HepG2 (cell line): ENCODE measurements around the gene SEL1L2. TPM values are rescaled to one million over a fixed set of nuclear protein-coding genes. Genes with fewer than 3 reads are reported as not detected.

Experiments
- BCL6 ChIP-seq: IDR thresholded peaks from 2 replicates; pipeline ENCODE4 v1.6.1; 2016; ENCODE audit warnings: missing genetic modification reagents, missing compliant biosample characterization
- CHD2 ChIP-seq: IDR thresholded peaks from 2 replicates; pipeline ENCODE4 v1.6.1; 2011; ENCODE audit warnings: low read depth, low read length, improper control_type of control experiment
- GZF1 ChIP-seq: sonication (generic); formaldehyde crosslinking; IDR thresholded peaks from 2 replicates; pipeline ENCODE4 v1.5.1; 2020; ENCODE audit warnings: mild to moderate bottlenecking, missing genetic modification reagents
- HMG20B ChIP-seq: conservative IDR thresholded peaks from 2 replicates; pipeline ENCODE4 v1.6.1; 2016; ENCODE audit warnings: missing genetic modification reagents, missing compliant biosample characterization
- MXD4 ChIP-seq: IDR thresholded peaks from 2 replicates; pipeline ENCODE4 v1.6.1; 2016; ENCODE audit warnings: mild to moderate bottlenecking, missing biosample characterization, missing genetic modification reagents
- PHF8 ChIP-seq: sonication (generic); formaldehyde crosslinking; IDR thresholded peaks from 2 replicates; pipeline ENCODE4 v1.5.0; 2020; ENCODE audit warnings: missing genetic modification reagents
- RELA ChIP-seq: sonication (generic); formaldehyde crosslinking; IDR thresholded peaks from 2 replicates; pipeline ENCODE4 v1.4.0; 2020; ENCODE audit warnings: missing genetic modification reagents
- REPIN1 ChIP-seq: sonication (generic); formaldehyde crosslinking; IDR thresholded peaks from 2 replicates; pipeline ENCODE4 v1.8.0; 2022; ENCODE audit warnings: missing genetic modification reagents, low read depth, mild to moderate bottlenecking, borderline replicate concordance
- SP4 ChIP-seq: sonication (generic); formaldehyde crosslinking; IDR thresholded peaks from 2 replicates; pipeline ENCODE4 v1.8.1; 2023; ENCODE audit warnings: mild to moderate bottlenecking, missing genetic modification reagents
- SPEN ChIP-seq: sonication (generic); formaldehyde crosslinking; IDR thresholded peaks from 2 replicates; pipeline ENCODE4 v1.5.1; 2020; ENCODE audit warnings: low read depth, mild to moderate bottlenecking, missing genetic modification reagents
- TMF1 ChIP-seq: sonication (generic); formaldehyde crosslinking; IDR thresholded peaks from 2 replicates; pipeline ENCODE4 v1.8.1; 2022; ENCODE audit warnings: low read depth, missing genetic modification reagents
- ZBTB25 ChIP-seq: IDR thresholded peaks from 2 replicates; pipeline ENCODE4 v1.6.1; 2018; ENCODE audit warnings: missing genetic modification reagents
- ZMYM4 ChIP-seq: sonication (generic); formaldehyde crosslinking; IDR thresholded peaks from 2 replicates; pipeline ENCODE4 v1.8.1; 2023; ENCODE audit warnings: mild to moderate bottlenecking, missing genetic modification reagents
- ZNF432 ChIP-seq: sonication (generic); formaldehyde crosslinking; IDR thresholded peaks from 2 replicates; pipeline ENCODE4 v1.5.0; 2020; ENCODE audit warnings: missing genetic modification reagents, mild to moderate bottlenecking, borderline replicate concordance
- ZNF512B ChIP-seq: sonication (generic); formaldehyde crosslinking; IDR thresholded peaks from 2 replicates; pipeline ENCODE4 v1.5.1; 2020; ENCODE audit warnings: missing genetic modification reagents, mild to moderate bottlenecking, borderline replicate concordance
- ZNF615 ChIP-seq: sonication (generic); formaldehyde crosslinking; IDR thresholded peaks from 2 replicates; pipeline ENCODE4 v1.5.0; 2020; ENCODE audit warnings: mild to moderate bottlenecking, missing genetic modification reagents, borderline replicate concordance
- ZNF619 ChIP-seq: sonication (generic); formaldehyde crosslinking; IDR thresholded peaks from 2 replicates; pipeline ENCODE4 v1.4.0; 2020; ENCODE audit warnings: mild to moderate bottlenecking, missing genetic modification reagents
- ZNF841 ChIP-seq: sonication (generic); formaldehyde crosslinking; IDR thresholded peaks from 2 replicates; pipeline ENCODE4 v1.8.1; 2023; ENCODE audit warnings: missing genetic modification reagents, borderline replicate concordance
- polyA plus RNA-seq, 8 experiments: library from polyadenylated mRNA; depleted of rRNA in 3 of 8; stranded (reverse) in 7 of 8; unstranded in 1 of 8; fragments of >200 nt; fragmentation: Illumina TruSeq in 4 of 8; extraction: Trizol in 4 of 8; gene quantifications; 2 replicates each; pipeline versions ENCODE4 v1.2.1 to v1.2.3, GENCODE V29; 2011 to 2016; ENCODE audit warnings: low read depth in 4 of 8, missing spikeins in 1 of 8, mixed read lengths in 1 of 8; ENCODE audit not compliant: insufficient read depth in 1 of 8
- total RNA-seq, 5 experiments: library from RNA; depleted of rRNA; stranded (reverse); fragments of >200 nt; fragmentation: Illumina TruSeq; extraction: Trizol; gene quantifications; 2 replicates each; pipeline ENCODE4 v1.2.3, GENCODE V29; 2016; ENCODE audit warnings: low read depth in 1 of 5
- TF ChIP-seq, protein P1 (sequence below), 2 experiments: sonication (generic) in 1 of 2; formaldehyde crosslinking in 1 of 2; IDR thresholded peaks; 2 replicates each; pipeline versions ENCODE4 v1.4.0 to v1.6.1; 2018 to 2020; ENCODE audit warnings: missing genetic modification reagents in 2 of 2, borderline replicate concordance in 1 of 2, low read depth in 1 of 2, mild to moderate bottlenecking in 1 of 2, missing biosample characterization in 1 of 2
- TF ChIP-seq, protein P2 (sequence below): sonication (generic); formaldehyde crosslinking; IDR thresholded peaks from 2 replicates; pipeline ENCODE4 v1.5.0; 2020; ENCODE audit warnings: mild to moderate bottlenecking, missing genetic modification reagents, borderline replicate concordance

The SEL1L2 gene
- total and polyA plus RNA-seq, 2 of the 13 experiments (the other 11 are each of a cell fraction or from before 2014, with no cell fraction given) = not detected

DNA sequence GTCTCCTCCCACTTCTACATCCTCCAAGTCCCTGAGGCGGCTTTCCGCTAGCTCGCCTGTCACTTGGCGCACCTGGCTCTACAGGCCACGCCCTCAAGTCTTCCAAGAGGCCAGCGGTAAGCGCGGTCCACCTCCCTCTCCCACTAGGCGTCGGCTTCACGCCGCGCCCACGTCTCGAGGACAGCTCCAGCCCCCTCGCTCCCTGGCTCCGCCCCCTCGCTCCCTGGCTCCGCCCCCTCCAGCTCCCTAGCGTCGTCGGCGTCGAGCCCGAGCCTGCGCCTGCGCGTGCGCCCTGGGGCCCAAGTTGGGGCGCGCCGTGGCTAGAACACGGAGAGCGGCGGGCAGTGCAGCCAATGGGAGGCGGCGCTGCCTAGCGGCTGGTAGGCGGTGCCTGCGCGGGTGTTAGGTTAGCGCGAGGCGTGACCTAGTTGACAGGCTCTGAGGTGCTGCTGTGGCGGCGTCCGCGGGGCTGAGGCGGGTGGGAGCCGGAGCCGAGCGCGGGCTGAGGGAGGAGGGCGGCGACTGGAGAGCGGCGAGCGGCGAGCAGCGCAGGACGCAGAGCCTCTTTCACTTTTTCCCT lies 4.8 kb upstream of the SEL1L2 start, which contains the start of gene MACROD2 (continued):
- no peak for TF ChIP-seq ZNF841 (CRISPR knock-in tag)
- peak; percentile 58; the same call in 1 of the 2 replicates for TF ChIP-seq SP4
- peak; percentile 8; the same call in 1 of the 2 replicates for TF ChIP-seq PHF8 (CRISPR knock-in tag)
- TF ChIP-seq ZMYM4 (CRISPR knock-in tag) = peak; percentile 68; the same call in 1 of the 2 replicates
- 0 out of 2 replicates have a peak, but pooled peaks have one; percentile 45 for TF ChIP-seq ZNF512B (CRISPR knock-in tag)
- no peak for TF ChIP-seq CHD2
- no peak for TF ChIP-seq GZF1 (CRISPR knock-in tag)
- TF ChIP-seq ZBTB25 = no peak
- no peak for TF ChIP-seq MXD4 (CRISPR knock-in tag)
- TF ChIP-seq ZNF432 (CRISPR knock-in tag) = no peak
- TF ChIP-seq, protein P1, sequence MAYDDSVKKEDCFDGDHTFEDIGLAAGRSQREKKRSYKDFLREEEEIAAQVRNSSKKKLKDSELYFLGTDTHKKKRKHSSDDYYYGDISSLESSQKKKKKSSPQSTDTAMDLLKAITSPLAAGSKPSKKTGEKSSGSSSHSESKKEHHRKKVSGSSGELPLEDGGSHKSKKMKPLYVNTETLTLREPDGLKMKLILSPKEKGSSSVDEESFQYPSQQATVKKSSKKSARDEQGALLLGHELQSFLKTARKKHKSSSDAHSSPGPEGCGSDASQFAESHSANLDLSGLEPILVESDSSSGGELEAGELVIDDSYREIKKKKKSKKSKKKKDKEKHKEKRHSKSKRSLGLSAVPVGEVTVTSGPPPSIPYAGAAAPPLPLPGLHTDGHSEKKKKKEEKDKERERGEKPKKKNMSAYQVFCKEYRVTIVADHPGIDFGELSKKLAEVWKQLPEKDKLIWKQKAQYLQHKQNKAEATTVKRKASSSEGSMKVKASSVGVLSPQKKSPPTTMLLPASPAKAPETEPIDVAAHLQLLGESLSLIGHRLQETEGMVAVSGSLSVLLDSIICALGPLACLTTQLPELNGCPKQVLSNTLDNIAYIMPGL (CRISPR knock-in tag; IDR thresholded peaks at IDR 0.05; ENCODE audit: borderline replicate concordance in 1 of 2, low read depth in 1 of 2) = 0 out of 4 replicates have a peak, but pooled peaks of 1 of the 2 experiments have one; percentile 6
- TF ChIP-seq ZNF619 (CRISPR knock-in tag) = no peak
- no peak for TF ChIP-seq RELA (CRISPR knock-in tag)
- no peak for TF ChIP-seq REPIN1 (CRISPR knock-in tag)
- 0 out of 2 replicates have a peak, but pooled peaks have one; percentile 10 for TF ChIP-seq SPEN
- no peak for TF ChIP-seq HMG20B (CRISPR knock-in tag)
- no peak for TF ChIP-seq BCL6 (CRISPR knock-in tag)
- TF ChIP-seq TMF1 (CRISPR knock-in tag) = peak; percentile 83
- TF ChIP-seq ZNF615 (CRISPR knock-in tag) = no peak
- TF ChIP-seq, protein P2, sequence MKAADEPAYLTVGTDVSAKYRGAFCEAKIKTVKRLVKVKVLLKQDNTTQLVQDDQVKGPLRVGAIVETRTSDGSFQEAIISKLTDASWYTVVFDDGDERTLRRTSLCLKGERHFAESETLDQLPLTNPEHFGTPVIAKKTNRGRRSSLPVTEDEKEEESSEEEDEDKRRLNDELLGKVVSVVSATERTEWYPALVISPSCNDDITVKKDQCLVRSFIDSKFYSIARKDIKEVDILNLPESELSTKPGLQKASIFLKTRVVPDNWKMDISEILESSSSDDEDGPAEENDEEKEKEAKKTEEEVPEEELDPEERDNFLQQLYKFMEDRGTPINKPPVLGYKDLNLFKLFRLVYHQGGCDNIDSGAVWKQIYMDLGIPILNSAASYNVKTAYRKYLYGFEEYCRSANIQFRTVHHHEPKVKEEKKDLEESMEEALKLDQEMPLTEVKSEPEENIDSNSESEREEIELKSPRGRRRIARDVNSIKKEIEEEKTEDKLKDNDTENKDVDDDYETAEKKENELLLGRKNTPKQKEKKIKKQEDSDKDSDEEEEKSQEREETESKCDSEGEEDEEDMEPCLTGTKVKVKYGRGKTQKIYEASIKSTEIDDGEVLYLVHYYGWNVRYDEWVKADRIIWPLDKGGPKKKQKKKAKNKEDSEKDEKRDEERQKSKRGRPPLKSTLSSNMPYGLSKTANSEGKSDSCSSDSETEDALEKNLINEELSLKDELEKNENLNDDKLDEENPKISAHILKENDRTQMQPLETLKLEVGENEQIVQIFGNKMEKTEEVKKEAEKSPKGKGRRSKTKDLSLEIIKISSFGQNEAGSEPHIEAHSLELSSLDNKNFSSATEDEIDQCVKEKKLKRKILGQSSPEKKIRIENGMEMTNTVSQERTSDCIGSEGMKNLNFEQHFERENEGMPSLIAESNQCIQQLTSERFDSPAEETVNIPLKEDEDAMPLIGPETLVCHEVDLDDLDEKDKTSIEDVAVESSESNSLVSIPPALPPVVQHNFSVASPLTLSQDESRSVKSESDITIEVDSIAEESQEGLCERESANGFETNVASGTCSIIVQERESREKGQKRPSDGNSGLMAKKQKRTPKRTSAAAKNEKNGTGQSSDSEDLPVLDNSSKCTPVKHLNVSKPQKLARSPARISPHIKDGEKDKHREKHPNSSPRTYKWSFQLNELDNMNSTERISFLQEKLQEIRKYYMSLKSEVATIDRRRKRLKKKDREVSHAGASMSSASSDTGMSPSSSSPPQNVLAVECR (CRISPR knock-in tag) = 0 out of 2 replicates have a peak, but pooled peaks have one; percentile 14
